Neural cell (in vitro differentiated cells): Measurements from ENCODE around the gene FAM185A. TPM values are rescaled to one million over a fixed set of nuclear protein-coding genes. Genes with fewer than 3 reads are reported as not detected.
"Not testable (repeated sequence)": the region's sequence is repeated elsewhere in the genome, so short reads cannot be mapped to it uniquely, and the experiment has no call there.

Experiments used
- H2AFZ ChIP-seq: fragments of 200-600, 300-800 bp; sonication (generic), shearing (Covaris generic); 2 replicates; pipeline ENCODE4 v1.6.0; 2014; ENCODE audit warnings: low read depth, mild to moderate bottlenecking, antibody characterized with exemption, low read length, moderate library complexity
- H3F3A ChIP-seq: fragments of 200-600 bp; shearing (Covaris generic); 2 replicates; pipeline ENCODE4 v1.6.1; 2016; ENCODE audit warnings: mild to moderate bottlenecking, moderate library complexity, mixed read lengths, antibody characterized with exemption, low read length; ENCODE audit not compliant: insufficient read depth, poor library complexity, severe bottlenecking
- H3K27ac ChIP-seq: fragments of 200-600, 300-800 bp; sonication (generic), shearing (Covaris generic); 2 replicates; pipeline ENCODE4 v1.5.1; 2014; ENCODE audit warnings: mild to moderate bottlenecking, low read length, moderate library complexity
- H3K27me3 ChIP-seq: fragments of 300-800, 200-600 bp; sonication (generic), shearing (Covaris generic); 2 replicates; pipeline ENCODE4 v1.6.0; 2014; ENCODE audit warnings: mild to moderate bottlenecking, low read depth, low read length, moderate library complexity; ENCODE audit not compliant: insufficient read depth
- H3K36me3 ChIP-seq: fragments of 300-800, 200-600 bp; sonication (generic), shearing (Covaris generic); 2 replicates; pipeline ENCODE4 v1.5.1; 2014; ENCODE audit warnings: mild to moderate bottlenecking, antibody characterized with exemption, low read length, moderate library complexity; ENCODE audit not compliant: insufficient read depth
- H3K4me2 ChIP-seq: fragments of 300-800, 200-600 bp; sonication (generic), shearing (Covaris generic); 2 replicates; pipeline ENCODE4 v1.6.0; 2014; ENCODE audit warnings: mild to moderate bottlenecking, low read length
- H3K4me3 ChIP-seq: fragments of 300-800, 200-600 bp; sonication (generic), shearing (Covaris generic); 2 replicates; pipeline ENCODE4 v1.5.1; 2014; ENCODE audit warnings: mild to moderate bottlenecking, low read length, moderate library complexity
- H3K79me2 ChIP-seq: fragments of 200-600 bp; shearing (Covaris generic); replicated peaks from 2 replicates; pipeline ENCODE4 v1.6.0; 2014; ENCODE audit warnings: mild to moderate bottlenecking, low read length, moderate library complexity; ENCODE audit not compliant: insufficient read depth
- H3K9ac ChIP-seq: fragments of 300-800, 200-600 bp; sonication (generic), shearing (Covaris generic); 2 replicates; pipeline ENCODE4 v1.6.1; 2016; ENCODE audit warnings: mild to moderate bottlenecking, low read length, mixed read lengths
- H3K9me2 ChIP-seq: fragments of 200-600 bp; shearing (Covaris generic); 2 replicates; pipeline ENCODE4 v1.6.1; 2016; ENCODE audit warnings: mild to moderate bottlenecking, low read length, mixed read lengths; ENCODE audit not compliant: insufficient read depth
- H3K9me3 ChIP-seq: fragments of 200-600, 300-800 bp; sonication (generic), shearing (Covaris generic); 2 replicates; pipeline ENCODE4 v1.6.1; 2016; ENCODE audit warnings: mild to moderate bottlenecking, mixed run types, low read length, moderate library complexity, mixed read lengths
- H4K20me1 ChIP-seq: fragments of 200-600 bp; shearing (Covaris generic); 2 replicates; pipeline ENCODE4 v1.6.1; 2016; ENCODE audit warnings: mild to moderate bottlenecking, mixed run types; ENCODE audit not compliant: insufficient read depth
- EP300 ChIP-seq: fragments of 450-650 bp; conservative IDR thresholded peaks from 2 replicates; pipeline ENCODE4 v1.6.1; 2014; ENCODE audit warnings: antibody characterized with exemption, mild to moderate bottlenecking, moderate library complexity; ENCODE audit not compliant: poor library complexity, severe bottlenecking
- EZH2 ChIP-seq: fragments of 200-600, 300-800 bp; shearing (Covaris generic), sonication (generic); IDR thresholded peaks from 2 replicates; pipeline ENCODE4 v1.6.1; 2014; ENCODE audit warnings: antibody characterized with exemption, low read length, borderline replicate concordance, mild to moderate bottlenecking; ENCODE audit not compliant: insufficient read depth, poor library complexity, severe bottlenecking
- MXI1 ChIP-seq: fragments of 450-650 bp; conservative IDR thresholded peaks from 2 replicates; pipeline ENCODE4 v1.6.1; 2014; ENCODE audit warnings: antibody characterized with exemption, mild to moderate bottlenecking; ENCODE audit not compliant: poor library complexity, severe bottlenecking
- POLR2AphosphoS5 ChIP-seq: IDR thresholded peaks from 2 replicates; pipeline ENCODE4 v1.6.1; 2012
- RAD21 ChIP-seq: fragments of 450-650 bp; conservative IDR thresholded peaks from 2 replicates; pipeline ENCODE4 v1.6.1; 2014; ENCODE audit warnings: antibody characterized with exemption, mild to moderate bottlenecking, moderate library complexity
- SMC3 ChIP-seq: fragments of 450-650 bp; conservative IDR thresholded peaks from 2 replicates; pipeline ENCODE4 v1.6.1; 2014; ENCODE audit warnings: antibody characterized with exemption, mild to moderate bottlenecking, moderate library complexity; ENCODE audit not compliant: poor library complexity
- TAF1 ChIP-seq: IDR thresholded peaks from 2 replicates; pipeline ENCODE4 v1.6.1; 2012; ENCODE audit warnings: low read depth
- polyA plus RNA-seq: library from polyadenylated mRNA; depleted of rRNA; stranded (reverse); fragments of >200 nt; gene quantifications from 2 replicates; pipeline ENCODE4 v1.2.3, GENCODE V29; 2014
- TF ChIP-seq, protein P1 (sequence below): IDR thresholded peaks from 2 replicates; pipeline ENCODE4 v1.6.1; 2012; ENCODE audit warnings: borderline replicate concordance
- TF ChIP-seq, protein P2 (sequence below): fragments of 450-650 bp; IDR thresholded peaks from 2 replicates; pipeline ENCODE4 v1.5.1; 2014; ENCODE audit warnings: antibody characterized with exemption, mild to moderate bottlenecking, moderate library complexity; ENCODE audit not compliant: poor library complexity, severe bottlenecking

The FAM185A gene
- polyA plus RNA-seq, 1 donor from 2014 or later, result 26.3 TPM

DNA sequence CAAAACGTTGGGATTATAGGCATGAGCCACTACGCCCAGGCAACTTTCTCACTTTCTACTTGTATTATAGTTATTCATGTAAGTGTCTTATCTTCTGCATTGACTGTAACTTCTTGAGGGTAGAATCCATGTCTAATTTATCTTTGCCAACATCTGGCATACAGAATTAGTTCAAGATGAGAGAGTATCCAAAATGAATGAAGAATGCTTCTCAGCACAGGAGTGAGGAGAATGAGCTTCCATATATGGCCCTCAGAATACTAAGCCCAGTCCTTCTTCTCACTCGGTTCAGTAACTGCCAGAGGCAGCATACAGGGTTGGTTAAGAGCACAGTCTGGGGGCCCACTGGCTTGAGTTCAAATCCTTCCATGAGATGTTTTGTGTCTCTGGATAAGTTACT lies 89.0 kb downstream of the FAM185A start:
- no peak overlapping the region for H3K27ac ChIP-seq
- no peak overlapping the region for H3K4me2 ChIP-seq
- H3K79me2 ChIP-seq, result no peaks in the 10 kb centered on the region
- no peaks in the 10 kb centered on the region for H3K9me2 ChIP-seq
- no peaks in the 10 kb centered on the region for H4K20me1 ChIP-seq
- H3F3A ChIP-seq, result no peaks in the 10 kb centered on the region
- H3K9ac ChIP-seq, result no peak overlapping the region
- no peak overlapping the region for H2AFZ ChIP-seq
- H3K27me3 ChIP-seq, result no peaks in the 10 kb centered on the region
- H3K4me3 ChIP-seq, result no peak overlapping the region
- no peaks in the 10 kb centered on the region for H3K36me3 ChIP-seq
- TF ChIP-seq EP300 (no peak), EZH2 (no peak), TAF1 (no peak), MXI1 (no peak), POLR2AphosphoS5 (no peak), RAD21 (no peak), SMC3 (no peak)
- TF ChIP-seq, protein P1, sequence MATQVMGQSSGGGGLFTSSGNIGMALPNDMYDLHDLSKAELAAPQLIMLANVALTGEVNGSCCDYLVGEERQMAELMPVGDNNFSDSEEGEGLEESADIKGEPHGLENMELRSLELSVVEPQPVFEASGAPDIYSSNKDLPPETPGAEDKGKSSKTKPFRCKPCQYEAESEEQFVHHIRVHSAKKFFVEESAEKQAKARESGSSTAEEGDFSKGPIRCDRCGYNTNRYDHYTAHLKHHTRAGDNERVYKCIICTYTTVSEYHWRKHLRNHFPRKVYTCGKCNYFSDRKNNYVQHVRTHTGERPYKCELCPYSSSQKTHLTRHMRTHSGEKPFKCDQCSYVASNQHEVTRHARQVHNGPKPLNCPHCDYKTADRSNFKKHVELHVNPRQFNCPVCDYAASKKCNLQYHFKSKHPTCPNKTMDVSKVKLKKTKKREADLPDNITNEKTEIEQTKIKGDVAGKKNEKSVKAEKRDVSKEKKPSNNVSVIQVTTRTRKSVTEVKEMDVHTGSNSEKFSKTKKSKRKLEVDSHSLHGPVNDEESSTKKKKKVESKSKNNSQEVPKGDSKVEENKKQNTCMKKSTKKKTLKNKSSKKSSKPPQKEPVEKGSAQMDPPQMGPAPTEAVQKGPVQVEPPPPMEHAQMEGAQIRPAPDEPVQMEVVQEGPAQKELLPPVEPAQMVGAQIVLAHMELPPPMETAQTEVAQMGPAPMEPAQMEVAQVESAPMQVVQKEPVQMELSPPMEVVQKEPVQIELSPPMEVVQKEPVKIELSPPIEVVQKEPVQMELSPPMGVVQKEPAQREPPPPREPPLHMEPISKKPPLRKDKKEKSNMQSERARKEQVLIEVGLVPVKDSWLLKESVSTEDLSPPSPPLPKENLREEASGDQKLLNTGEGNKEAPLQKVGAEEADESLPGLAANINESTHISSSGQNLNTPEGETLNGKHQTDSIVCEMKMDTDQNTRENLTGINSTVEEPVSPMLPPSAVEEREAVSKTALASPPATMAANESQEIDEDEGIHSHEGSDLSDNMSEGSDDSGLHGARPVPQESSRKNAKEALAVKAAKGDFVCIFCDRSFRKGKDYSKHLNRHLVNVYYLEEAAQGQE, result no peak
- TF ChIP-seq, protein P2, sequence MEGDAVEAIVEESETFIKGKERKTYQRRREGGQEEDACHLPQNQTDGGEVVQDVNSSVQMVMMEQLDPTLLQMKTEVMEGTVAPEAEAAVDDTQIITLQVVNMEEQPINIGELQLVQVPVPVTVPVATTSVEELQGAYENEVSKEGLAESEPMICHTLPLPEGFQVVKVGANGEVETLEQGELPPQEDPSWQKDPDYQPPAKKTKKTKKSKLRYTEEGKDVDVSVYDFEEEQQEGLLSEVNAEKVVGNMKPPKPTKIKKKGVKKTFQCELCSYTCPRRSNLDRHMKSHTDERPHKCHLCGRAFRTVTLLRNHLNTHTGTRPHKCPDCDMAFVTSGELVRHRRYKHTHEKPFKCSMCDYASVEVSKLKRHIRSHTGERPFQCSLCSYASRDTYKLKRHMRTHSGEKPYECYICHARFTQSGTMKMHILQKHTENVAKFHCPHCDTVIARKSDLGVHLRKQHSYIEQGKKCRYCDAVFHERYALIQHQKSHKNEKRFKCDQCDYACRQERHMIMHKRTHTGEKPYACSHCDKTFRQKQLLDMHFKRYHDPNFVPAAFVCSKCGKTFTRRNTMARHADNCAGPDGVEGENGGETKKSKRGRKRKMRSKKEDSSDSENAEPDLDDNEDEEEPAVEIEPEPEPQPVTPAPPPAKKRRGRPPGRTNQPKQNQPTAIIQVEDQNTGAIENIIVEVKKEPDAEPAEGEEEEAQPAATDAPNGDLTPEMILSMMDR, result no peak
- no peaks in the 10 kb centered on the region for H3K9me3 ChIP-seq

DNA sequence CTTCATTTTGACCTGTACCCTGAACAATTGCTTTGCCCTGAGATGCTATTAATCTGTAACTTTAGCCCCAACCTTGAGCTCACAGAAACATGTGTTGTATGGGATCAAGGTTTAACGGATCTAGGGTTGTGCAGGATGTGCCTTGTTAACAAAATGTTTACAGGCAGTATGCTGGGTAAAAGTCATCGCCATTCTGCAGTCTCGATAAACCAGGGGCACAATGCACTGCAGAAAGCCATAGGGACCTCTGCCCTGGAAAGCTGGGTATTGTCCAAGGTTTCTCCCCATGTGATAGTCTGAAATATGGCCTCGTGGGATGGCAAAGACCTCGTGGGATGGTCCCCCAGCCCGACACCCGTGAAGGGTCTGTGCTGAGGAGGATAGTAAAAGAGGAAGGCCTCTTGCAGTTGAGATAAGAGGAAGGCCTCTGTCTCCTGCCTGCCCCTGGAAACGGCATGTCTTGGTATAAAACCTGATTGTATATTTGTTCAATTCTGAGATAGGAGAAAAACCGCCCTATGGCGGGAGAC lies 89.8 kb downstream of the FAM185A start:
- H3K4me3 ChIP-seq, H3K9me2 ChIP-seq, H3K4me2 ChIP-seq, H3F3A ChIP-seq, H3K27ac ChIP-seq, H3K27me3 ChIP-seq, H3K79me2 ChIP-seq, H2AFZ ChIP-seq, H3K9me3 ChIP-seq, H3K36me3 ChIP-seq, H4K20me1 ChIP-seq, H3K9ac ChIP-seq: not testable (repeated sequence)

DNA sequence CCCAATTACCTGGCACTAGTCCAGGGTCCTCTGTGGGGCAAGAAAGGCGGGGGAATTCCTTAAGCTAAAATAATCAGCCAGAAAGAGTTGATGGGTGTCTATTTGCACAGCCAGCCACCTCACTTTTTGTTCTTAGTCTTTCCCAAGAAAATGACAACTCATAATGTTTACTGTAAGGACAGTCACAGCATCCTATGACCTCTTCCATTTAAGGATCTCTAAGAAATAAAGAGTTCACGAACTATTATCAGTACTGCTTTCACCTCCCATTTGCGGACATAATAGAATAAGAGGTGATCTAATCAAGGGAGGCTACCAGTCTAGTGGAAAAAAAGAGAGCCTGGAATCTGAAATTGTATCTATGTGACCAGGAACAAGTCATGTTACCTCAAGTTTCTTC lies 91.6 kb downstream of the FAM185A start:
- H3K27ac ChIP-seq, result no peak overlapping the region
- no peak overlapping the region for H3K9ac ChIP-seq
- H3K9me2 ChIP-seq, result no peaks in the 10 kb centered on the region
- H3K4me3 ChIP-seq, result no peak overlapping the region
- H3K79me2 ChIP-seq, result no peaks in the 10 kb centered on the region
- TF ChIP-seq EZH2, result no peak
- TF ChIP-seq, protein P2, result no peak
- no peak for TF ChIP-seq SMC3
- no peak for TF ChIP-seq EP300
- TF ChIP-seq TAF1, result no peak
- no peak for TF ChIP-seq POLR2AphosphoS5
- TF ChIP-seq, protein P1, result no peak
- TF ChIP-seq RAD21, result no peak
- no peak for TF ChIP-seq MXI1
- H4K20me1 ChIP-seq, result no peaks in the 10 kb centered on the region
- H3K4me2 ChIP-seq, result no peak overlapping the region
- no peaks in the 10 kb centered on the region for H3K27me3 ChIP-seq
- H3K9me3 ChIP-seq, result no peaks in the 10 kb centered on the region
- no peak overlapping the region for H2AFZ ChIP-seq
- no peaks in the 10 kb centered on the region for H3F3A ChIP-seq
- H3K36me3 ChIP-seq, result no peaks in the 10 kb centered on the region
